SU-DHL-6 (cell line): ENCODE results near the gene MAPK13.

Source experiments
- H2AFZ ChIP-seq: fragments of 200-600 bp; sonication (generic); 2 replicates; pipeline ENCODE4 v1.6.1; 2014; ENCODE audit warnings: low read depth, mild to moderate bottlenecking, moderate library complexity, mixed read lengths, antibody characterized with exemption, low read length; ENCODE audit not compliant: severe bottlenecking
- H3F3A ChIP-seq: fragments of 200-600 bp; shearing (Covaris generic); 2 replicates; pipeline ENCODE4 v1.6.0; 2016; ENCODE audit warnings: antibody characterized with exemption, mild to moderate bottlenecking; ENCODE audit not compliant: insufficient read depth
- H3K27ac ChIP-seq: fragments of 200-600 bp; sonication (generic); 2 replicates; pipeline ENCODE4 v1.5.1; 2016; ENCODE audit warnings: low read depth, mild to moderate bottlenecking, low read length, moderate library complexity, mixed read lengths
- H3K27me3 ChIP-seq: fragments of 200-600 bp; sonication (generic), shearing (Covaris generic); 2 replicates; pipeline ENCODE4 v1.6.0; 2014; ENCODE audit warnings: mild to moderate bottlenecking, low read length
- H3K36me3 ChIP-seq: fragments of 200-600 bp; sonication (generic); 2 replicates; pipeline ENCODE4 v1.6.1; 2014; ENCODE audit warnings: mild to moderate bottlenecking, low read length, mixed read lengths
- H3K4me2 ChIP-seq: fragments of 300-600, 200-600 bp; shearing (Covaris generic), sonication (generic); 2 replicates; pipeline ENCODE4 v1.6.0; 2014; ENCODE audit warnings: low read length, low read depth, mild to moderate bottlenecking; ENCODE audit not compliant: poor library complexity, severe bottlenecking
- H3K4me3 ChIP-seq: fragments of 200-600 bp; sonication (generic); 2 replicates; pipeline ENCODE4 v1.5.1; 2014; ENCODE audit warnings: antibody characterized with exemption, low read length, mild to moderate bottlenecking, mixed read lengths; ENCODE audit not compliant: insufficient read depth, poor library complexity, severe bottlenecking
- H3K79me2 ChIP-seq: fragments of 200-600 bp; sonication (generic); 2 replicates; pipeline ENCODE4 v1.6.1; 2014; ENCODE audit warnings: mild to moderate bottlenecking, low read length, moderate library complexity; ENCODE audit not compliant: insufficient read depth
- H3K9ac ChIP-seq: fragments of 200-600 bp; sonication (generic); 2 replicates; pipeline ENCODE4 v1.7.0; 2014; ENCODE audit warnings: mild to moderate bottlenecking, low read length
- H3K9me2 ChIP-seq: fragments of 200-600 bp; sonication (generic); replicated peaks from 2 replicates; pipeline ENCODE4 v1.6.1; 2014; ENCODE audit warnings: low read length; ENCODE audit not compliant: insufficient read depth
- H3K9me3 ChIP-seq: fragments of 200-600 bp; sonication (generic); 2 replicates; pipeline ENCODE4 v1.6.1; 2014; ENCODE audit warnings: low read length, mixed read lengths; ENCODE audit not compliant: insufficient read depth
- H4K20me1 ChIP-seq: fragments of 200-600 bp; sonication (generic); 2 replicates; pipeline ENCODE4 v1.6.1; 2014; ENCODE audit warnings: low read depth, mild to moderate bottlenecking, antibody characterized with exemption, low read length, moderate library complexity, mixed read lengths
- EZH2phosphoT487 ChIP-seq: fragments of 200-600 bp; sonication (generic), shearing (Covaris generic); conservative IDR thresholded peaks from 2 replicates; pipeline ENCODE4 v1.6.1; 2018; ENCODE audit warnings: mild to moderate bottlenecking, antibody characterized with exemption, low read length, moderate library complexity, mixed read lengths
- TF ChIP-seq, protein P1 (sequence below): fragments of 200-600 bp; sonication (generic); IDR thresholded peaks from one replicate; pipeline ENCODE4 v1.5.1; 2017; ENCODE audit warnings: antibody characterized with exemption, mild to moderate bottlenecking, low read length, moderate library complexity; ENCODE audit not compliant: insufficient read depth, poor library complexity, severe bottlenecking

MAPK13 gene

DNA sequence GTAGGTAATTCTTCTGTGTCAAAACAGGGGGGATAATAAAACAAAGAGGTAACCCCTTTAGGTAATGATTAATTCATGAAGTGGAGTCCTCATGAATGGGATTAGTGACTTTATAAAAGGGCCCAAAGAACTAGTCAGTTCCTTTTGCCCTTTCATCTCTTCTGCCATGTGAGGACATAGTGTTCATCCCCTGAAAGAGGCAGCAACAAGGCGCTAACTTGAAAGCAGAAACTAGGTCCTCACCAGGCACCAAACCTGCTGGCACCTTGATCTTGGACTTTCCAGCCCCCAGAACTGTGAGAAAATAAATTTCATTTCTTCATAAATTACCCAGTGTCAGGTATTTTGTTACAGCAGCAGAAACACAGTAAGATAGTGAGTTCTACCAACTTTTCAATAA lies 49.8 kb downstream of the MAPK13 start:
- Histone ChIP-seq H3K27me3 (no peaks in the 10 kb centered on the region), H3K9ac (no peak overlapping the region), H3K79me2 (no peaks in the 10 kb centered on the region), H3F3A (no peaks in the 10 kb centered on the region), H3K9me3 (no peaks in the 10 kb centered on the region), H3K4me2 (no peak overlapping the region), H3K4me3 (no peak overlapping the region), H2AFZ (no peak overlapping the region), H3K27ac (no peak overlapping the region), H3K36me3 (no peaks in the 10 kb centered on the region), H3K9me2 (no peaks in the 10 kb centered on the region), H4K20me1 (no peaks in the 10 kb centered on the region)
- TF ChIP-seq EZH2phosphoT487 = no peak
- TF ChIP-seq, protein P1, sequence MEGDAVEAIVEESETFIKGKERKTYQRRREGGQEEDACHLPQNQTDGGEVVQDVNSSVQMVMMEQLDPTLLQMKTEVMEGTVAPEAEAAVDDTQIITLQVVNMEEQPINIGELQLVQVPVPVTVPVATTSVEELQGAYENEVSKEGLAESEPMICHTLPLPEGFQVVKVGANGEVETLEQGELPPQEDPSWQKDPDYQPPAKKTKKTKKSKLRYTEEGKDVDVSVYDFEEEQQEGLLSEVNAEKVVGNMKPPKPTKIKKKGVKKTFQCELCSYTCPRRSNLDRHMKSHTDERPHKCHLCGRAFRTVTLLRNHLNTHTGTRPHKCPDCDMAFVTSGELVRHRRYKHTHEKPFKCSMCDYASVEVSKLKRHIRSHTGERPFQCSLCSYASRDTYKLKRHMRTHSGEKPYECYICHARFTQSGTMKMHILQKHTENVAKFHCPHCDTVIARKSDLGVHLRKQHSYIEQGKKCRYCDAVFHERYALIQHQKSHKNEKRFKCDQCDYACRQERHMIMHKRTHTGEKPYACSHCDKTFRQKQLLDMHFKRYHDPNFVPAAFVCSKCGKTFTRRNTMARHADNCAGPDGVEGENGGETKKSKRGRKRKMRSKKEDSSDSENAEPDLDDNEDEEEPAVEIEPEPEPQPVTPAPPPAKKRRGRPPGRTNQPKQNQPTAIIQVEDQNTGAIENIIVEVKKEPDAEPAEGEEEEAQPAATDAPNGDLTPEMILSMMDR = no peak

DNA sequence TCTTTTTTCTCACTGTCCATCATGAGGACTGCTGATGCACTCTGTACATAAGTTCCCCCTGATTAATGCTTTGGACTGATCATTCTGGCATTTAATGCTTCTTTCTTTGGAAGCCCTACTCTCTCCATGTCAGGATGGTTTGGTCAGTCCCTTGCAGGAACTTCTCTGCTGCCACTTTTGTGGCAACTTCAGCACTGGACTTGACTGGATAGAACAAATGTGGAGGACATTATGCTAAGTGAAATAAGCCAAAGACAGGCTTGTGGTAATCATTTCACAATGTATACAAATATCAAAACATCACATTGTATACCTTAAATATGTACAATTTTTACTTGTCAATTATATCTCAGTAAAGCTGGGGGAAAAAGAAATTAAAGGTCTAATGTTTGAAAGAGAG lies 54.0 kb downstream of the MAPK13 start:
- Histone ChIP-seq H3K4me3 (no peak overlapping the region), H2AFZ (no peak overlapping the region)
- TF ChIP-seq EZH2phosphoT487 = no peak
- TF ChIP-seq, protein P1 = no peak

DNA sequence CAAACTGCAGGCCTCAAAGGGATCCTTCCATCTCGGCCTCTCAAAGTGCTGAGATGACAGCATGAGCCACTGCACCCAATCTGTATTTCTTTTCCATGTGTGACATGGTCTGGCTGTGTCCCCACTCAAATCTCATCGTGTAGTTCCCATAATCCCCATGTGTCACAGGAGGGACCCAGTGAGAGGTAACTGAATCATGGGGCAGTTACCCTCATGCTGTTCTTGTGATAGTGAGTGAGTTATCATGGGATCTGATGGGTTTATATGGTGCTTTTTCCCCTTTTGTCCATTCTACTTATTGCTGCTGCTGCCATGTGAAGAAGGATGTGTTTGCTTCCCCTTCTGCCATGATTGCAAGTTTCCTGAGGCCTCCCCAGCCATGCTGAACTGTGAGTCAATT lies 55.9 kb downstream of the MAPK13 start:
- Histone ChIP-seq H2AFZ (no peak overlapping the region), H3K4me2 (no peak overlapping the region), H3K9me3 (no peaks in the 10 kb centered on the region), H3K4me3 (no peak overlapping the region), H3K27ac (no peak overlapping the region), H4K20me1 (no peaks in the 10 kb centered on the region), H3K36me3 (no peaks in the 10 kb centered on the region), H3F3A (no peaks in the 10 kb centered on the region), H3K9me2 (no peaks in the 10 kb centered on the region), H3K27me3 (no peaks in the 10 kb centered on the region), H3K9ac (no peak overlapping the region), H3K79me2 (no peaks in the 10 kb centered on the region)
- TF ChIP-seq EZH2phosphoT487 = no peak
- TF ChIP-seq, protein P1 = no peak

More for the DNA sequence above, 54.0 kb downstream of the MAPK13 start:
- Histone ChIP-seq H3K27me3 (no peaks in the 10 kb centered on the region), H3K9me2 (no peaks in the 10 kb centered on the region), H3K9ac (no peak overlapping the region), H3K36me3 (no peaks in the 10 kb centered on the region), H4K20me1 (no peaks in the 10 kb centered on the region), H3K79me2 (no peaks in the 10 kb centered on the region), H3F3A (no peaks in the 10 kb centered on the region), H3K4me2 (no peak overlapping the region), H3K27ac (no peak overlapping the region), H3K9me3 (no peaks in the 10 kb centered on the region)
